ENCODE results near the gene RNASE1.

RNASE1 gene

GRCh38 chr14:20797164-20797563 is 5.5 kb downstream of the RNASE1 start:
- no peak for ATAC-seq
- Mint-ChIP-seq H3K9me3 (no peaks in the 10 kb centered on the region), H3K4me3 (no peak overlapping the region), H3K27ac (peak overlapping the region; percentile 20), H3K4me1 (peaks cover 42% of the 10 kb centered on the region), H3K36me3 (no peaks in the 10 kb centered on the region), H3K27me3 (no peaks in the 10 kb centered on the region)

DNA sequence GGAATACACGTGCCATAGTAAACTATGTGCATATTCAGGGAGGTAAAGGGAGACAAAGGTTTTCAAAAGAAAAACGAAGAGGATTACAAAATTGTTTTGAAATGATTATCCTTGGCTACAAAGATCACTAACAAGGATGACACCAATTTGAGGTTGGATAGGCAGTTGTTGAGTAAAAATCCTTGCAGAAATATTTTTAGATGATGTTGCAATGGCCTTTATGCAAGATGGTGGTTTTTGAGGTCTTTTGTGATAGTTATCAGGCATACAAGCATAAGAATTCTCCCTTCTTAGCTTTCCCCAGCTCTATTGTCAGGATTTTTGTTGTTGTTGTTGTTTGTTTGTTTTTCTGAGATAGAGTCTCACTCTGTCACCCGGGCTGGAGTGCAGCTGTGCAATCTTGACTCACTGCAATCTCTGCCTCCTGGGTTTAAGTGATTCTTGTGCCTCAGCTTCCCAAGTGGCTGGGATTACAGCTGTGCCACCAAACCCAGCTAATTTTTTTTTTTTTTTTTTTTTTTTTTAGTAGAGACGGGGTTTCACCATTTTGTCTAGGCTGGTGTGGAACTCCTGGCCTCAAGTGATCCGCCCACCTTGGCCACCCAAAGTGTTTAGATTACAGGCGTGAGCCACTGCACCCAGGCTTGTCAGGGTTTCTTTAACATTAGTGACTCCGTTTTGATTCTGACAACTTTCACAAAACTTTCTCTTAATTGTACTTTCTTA is 7.8 kb downstream of the RNASE1 start:
- ATAC-seq = no peak
- no peaks in the 10 kb centered on the region for H3K9me3 Mint-ChIP-seq
- no peak overlapping the region for H3K4me3 Mint-ChIP-seq
- H3K27ac Mint-ChIP-seq = no peak overlapping the region
- no peaks in the 10 kb centered on the region for H3K27me3 Mint-ChIP-seq
- peaks cover 30% of the 10 kb centered on the region for H3K4me1 Mint-ChIP-seq
- H3K36me3 Mint-ChIP-seq = no peaks in the 10 kb centered on the region

GRCh38 chr14:20792556-20792955 is 10.1 kb downstream of the RNASE1 start:
- no peak overlapping the region for H3K4me3 Mint-ChIP-seq
- H3K9me3 Mint-ChIP-seq = no peaks in the 10 kb centered on the region
- no peak for ATAC-seq
- peaks cover 12% of the 10 kb centered on the region for H3K4me1 Mint-ChIP-seq
- no peak overlapping the region for H3K27ac Mint-ChIP-seq
- no peaks in the 10 kb centered on the region for H3K27me3 Mint-ChIP-seq
- no peaks in the 10 kb centered on the region for H3K36me3 Mint-ChIP-seq

DNA sequence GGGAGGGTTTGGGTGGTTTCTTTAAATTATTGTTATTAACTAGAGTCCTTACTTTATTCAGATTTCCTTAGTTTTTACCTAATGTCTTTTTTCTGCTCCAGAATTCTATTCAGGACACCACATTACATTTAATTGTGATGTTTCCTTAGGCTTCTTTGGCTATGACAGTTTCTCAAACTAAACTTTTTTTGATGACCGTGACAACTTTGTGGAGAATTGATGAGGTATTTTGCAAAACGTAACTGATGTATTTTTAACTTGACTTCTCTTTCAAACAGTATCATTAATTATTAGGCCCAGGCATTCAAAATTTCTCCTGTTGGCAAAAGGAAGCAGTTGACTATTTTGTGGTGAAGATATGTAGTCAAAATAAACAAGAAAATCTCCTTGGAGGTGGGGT is 11.0 kb downstream of the RNASE1 start:
- H3K27me3 Mint-ChIP-seq = no peaks in the 10 kb centered on the region
- H3K36me3 Mint-ChIP-seq = peaks cover under 1% of the 10 kb centered on the region
- no peaks in the 10 kb centered on the region for H3K9me3 Mint-ChIP-seq
- no peak overlapping the region for H3K27ac Mint-ChIP-seq
- H3K4me3 Mint-ChIP-seq = no peak overlapping the region
- H3K4me1 Mint-ChIP-seq = peaks cover 19% of the 10 kb centered on the region
- ATAC-seq = no peak

DNA sequence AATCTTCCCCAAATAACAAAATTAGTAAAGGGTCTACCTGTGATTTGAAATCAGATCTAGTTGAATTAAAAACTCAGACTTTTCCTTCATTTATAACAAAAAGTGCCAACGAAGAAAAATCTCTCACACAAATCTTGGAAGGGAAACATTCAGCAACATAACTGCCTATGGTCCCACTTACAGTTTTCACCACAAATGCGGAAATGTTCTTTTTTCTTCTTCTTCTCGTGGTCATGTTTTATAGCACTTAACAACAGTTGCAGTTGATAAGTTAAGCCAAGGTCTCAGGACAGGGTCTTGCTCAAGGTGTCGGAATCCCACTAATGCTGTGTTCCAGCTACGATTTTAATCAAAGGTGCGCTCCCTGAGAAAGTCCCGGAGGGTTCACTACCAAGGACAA is 11.5 kb downstream of the RNASE1 start:
- no peak overlapping the region for H3K27ac Mint-ChIP-seq
- H3K4me1 Mint-ChIP-seq = peaks cover 23% of the 10 kb centered on the region

GRCh38 chr14:20790464-20791116 is 12.1 kb downstream of the RNASE1 start:
- no peak for ATAC-seq
- Mint-ChIP-seq H3K27ac (no peak overlapping the region), H3K36me3 (peaks cover 10% of the 10 kb centered on the region), H3K4me1 (peaks cover 27% of the 10 kb centered on the region), H3K27me3 (no peaks in the 10 kb centered on the region), H3K4me3 (no peak overlapping the region), H3K9me3 (no peaks in the 10 kb centered on the region)

More for the DNA sequence above, 11.5 kb downstream of the RNASE1 start:
- ATAC-seq = no peak
- Mint-ChIP-seq H3K4me3 (no peak overlapping the region), H3K9me3 (no peaks in the 10 kb centered on the region), H3K36me3 (peaks cover 5% of the 10 kb centered on the region), H3K27me3 (no peaks in the 10 kb centered on the region)

GRCh38 chr14:20789230-20789813 is 13.3 kb downstream of the RNASE1 start:
- no peaks in the 10 kb centered on the region for H3K27me3 Mint-ChIP-seq

GRCh38 chr14:20787025-20787424 is 15.6 kb downstream of the RNASE1 start:
- H3K9me3 Mint-ChIP-seq = no peaks in the 10 kb centered on the region
- no peaks in the 10 kb centered on the region for H3K27me3 Mint-ChIP-seq
- no peak for ATAC-seq

More at GRCh38 chr14:20789230-20789813, 13.3 kb downstream of the RNASE1 start:
- no peaks in the 10 kb centered on the region for H3K9me3 Mint-ChIP-seq
- H3K4me3 Mint-ChIP-seq = no peak overlapping the region
- no peak for ATAC-seq
- peaks cover 32% of the 10 kb centered on the region for H3K4me1 Mint-ChIP-seq
- H3K27ac Mint-ChIP-seq = no peak overlapping the region
- peaks cover 15% of the 10 kb centered on the region for H3K36me3 Mint-ChIP-seq

GRCh38 chr14:20782280-20782890 is 20.3 kb downstream of the RNASE1 start:
- peak overlapping the region; percentile 70 for H3K4me3 Mint-ChIP-seq

More at GRCh38 chr14:20787025-20787424, 15.6 kb downstream of the RNASE1 start:
- peaks cover 15% of the 10 kb centered on the region for H3K36me3 Mint-ChIP-seq
- peak overlapping the region; percentile 79 for H3K27ac Mint-ChIP-seq
- H3K4me3 Mint-ChIP-seq = no peak overlapping the region
- H3K4me1 Mint-ChIP-seq = peaks cover 55% of the 10 kb centered on the region

GRCh38 chr14:20781803-20782202 is 20.8 kb downstream of the RNASE1 start:
- no peaks in the 10 kb centered on the region for H3K27me3 Mint-ChIP-seq
- peak overlapping the region; percentile 70 for H3K4me3 Mint-ChIP-seq
- no peak for ATAC-seq
- peaks cover 59% of the 10 kb centered on the region for H3K4me1 Mint-ChIP-seq
- H3K27ac Mint-ChIP-seq = peak overlapping the region; percentile 85
- peaks cover 15% of the 10 kb centered on the region for H3K36me3 Mint-ChIP-seq
- no peaks in the 10 kb centered on the region for H3K9me3 Mint-ChIP-seq

More at GRCh38 chr14:20782280-20782890, 20.3 kb downstream of the RNASE1 start:
- no peaks in the 10 kb centered on the region for H3K9me3 Mint-ChIP-seq
- peaks cover 63% of the 10 kb centered on the region for H3K4me1 Mint-ChIP-seq
- H3K27ac Mint-ChIP-seq = peak overlapping the region; percentile 85
- H3K36me3 Mint-ChIP-seq = peaks cover 15% of the 10 kb centered on the region
- peak; percentile 75 for ATAC-seq
- no peaks in the 10 kb centered on the region for H3K27me3 Mint-ChIP-seq

- Mint-ChIP-seq H3K27me3 (no peaks in the 10 kb centered on the region), H3K36me3 (no peaks in the 10 kb centered on the region), H3K4me3 (no peak overlapping the region), H3K9me3 (no peaks in the 10 kb centered on the region), H3K27ac (no peak overlapping the region), H3K4me1 (peaks cover 9% of the 10 kb centered on the region)
- no peak for ATAC-seq
Observed at GRCh38 chr14:20775901-20776300, 26.7 kb downstream of the RNASE1 start.

DNA sequence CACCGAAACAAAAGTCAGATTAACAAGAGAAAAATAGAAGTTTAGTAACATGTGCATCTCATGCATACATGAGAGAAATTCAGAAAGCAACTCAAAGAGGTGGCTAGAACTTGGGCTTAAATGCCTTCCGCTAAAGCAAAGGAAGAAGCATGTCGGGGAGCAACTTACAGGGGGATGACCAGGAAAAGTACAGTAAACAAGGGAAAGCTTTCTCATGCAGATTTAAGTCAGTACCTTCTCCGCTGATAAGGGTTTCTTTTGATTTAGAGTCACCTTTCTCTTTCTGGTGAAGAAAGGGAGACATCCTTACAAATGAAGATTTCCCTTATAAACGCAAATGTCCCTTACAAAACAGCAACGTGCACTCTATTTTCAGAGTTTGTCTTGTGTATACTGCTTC is 27.6 kb downstream of the RNASE1 start:
- Mint-ChIP-seq H3K9me3 (no peaks in the 10 kb centered on the region), H3K36me3 (no peaks in the 10 kb centered on the region), H3K4me1 (peaks cover 1% of the 10 kb centered on the region), H3K4me3 (no peak overlapping the region), H3K27me3 (no peaks in the 10 kb centered on the region), H3K27ac (no peak overlapping the region)
- no peak for ATAC-seq

DNA sequence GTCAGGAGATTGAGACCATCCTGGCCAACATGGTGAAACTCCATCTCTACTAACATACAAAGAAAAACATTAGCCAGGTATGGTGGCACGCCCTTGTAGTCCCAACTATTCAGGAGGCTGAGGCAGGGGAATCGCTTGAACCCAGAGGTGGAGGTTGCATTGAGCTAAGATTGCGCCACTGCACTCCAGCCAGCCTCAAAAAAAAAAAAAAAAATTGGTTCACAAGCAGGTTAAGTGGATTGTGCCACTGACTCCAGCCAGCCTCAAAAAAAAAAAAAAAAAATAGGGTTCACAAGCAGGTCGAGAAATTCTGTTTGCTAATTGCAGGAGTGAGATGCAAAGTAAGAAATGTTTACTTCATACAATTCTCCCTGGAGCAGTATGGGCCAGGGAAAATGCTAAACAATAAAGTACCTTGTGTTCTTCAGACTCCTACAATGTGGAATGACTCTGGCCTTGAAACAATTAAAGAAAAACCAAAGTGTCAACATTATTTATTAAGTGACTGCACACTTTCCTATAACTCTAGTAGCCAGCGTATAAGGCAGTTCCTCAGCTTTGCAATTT is 28.3 kb downstream of the RNASE1 start:
- H3K27me3 Mint-ChIP-seq = no peaks in the 10 kb centered on the region
- H3K4me3 Mint-ChIP-seq = no peak overlapping the region
- ATAC-seq = no peak
- H3K27ac Mint-ChIP-seq = no peak overlapping the region
- H3K9me3 Mint-ChIP-seq = no peaks in the 10 kb centered on the region
- H3K36me3 Mint-ChIP-seq = no peaks in the 10 kb centered on the region
- no peaks in the 10 kb centered on the region for H3K4me1 Mint-ChIP-seq

DNA sequence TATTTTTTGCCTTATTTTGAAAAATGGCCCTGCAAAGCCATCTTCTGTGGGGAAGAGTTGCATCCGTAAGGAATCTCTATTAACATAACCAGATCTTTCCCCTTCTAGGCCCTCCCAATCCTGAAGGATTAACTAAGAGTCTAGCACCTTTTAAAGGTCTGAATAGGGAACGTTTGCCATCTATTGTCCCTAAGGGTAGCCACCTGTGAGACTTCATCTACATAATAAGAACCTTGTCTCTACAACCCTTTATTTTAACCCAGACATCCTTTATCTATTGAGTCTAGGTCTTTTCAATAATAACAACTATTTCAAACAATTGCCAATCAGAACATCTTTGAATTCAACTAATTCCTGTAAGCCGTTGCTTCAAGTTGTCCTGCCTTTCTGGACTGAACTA is 30.0 kb downstream of the RNASE1 start:
- Mint-ChIP-seq H3K36me3 (no peaks in the 10 kb centered on the region), H3K4me1 (peaks cover 9% of the 10 kb centered on the region), H3K27me3 (no peaks in the 10 kb centered on the region), H3K9me3 (no peaks in the 10 kb centered on the region), H3K4me3 (no peak overlapping the region), H3K27ac (no peak overlapping the region)
- no peak for ATAC-seq

DNA sequence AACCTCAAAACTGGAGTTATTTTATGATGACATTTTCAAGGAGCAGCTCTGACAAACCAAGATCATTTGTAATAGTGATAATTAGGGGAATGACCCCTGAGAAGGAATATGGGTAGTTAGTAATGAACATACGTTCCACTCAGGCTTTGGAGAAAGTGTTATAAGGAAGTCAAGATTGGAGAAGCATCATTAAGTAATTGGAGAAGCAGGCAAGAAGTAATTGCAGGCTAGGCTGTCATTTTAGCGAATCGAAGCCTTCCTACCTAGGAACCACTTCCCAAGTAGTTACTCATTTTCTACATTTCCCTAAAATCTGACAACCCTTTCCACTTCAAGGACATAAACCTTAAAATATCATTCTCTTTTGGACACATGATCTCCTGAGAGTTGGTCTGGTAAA is 33.2 kb downstream of the RNASE1 start:
- no peaks in the 10 kb centered on the region for H3K9me3 Mint-ChIP-seq
- H3K36me3 Mint-ChIP-seq = no peaks in the 10 kb centered on the region

More for the DNA sequence above, 33.2 kb downstream of the RNASE1 start:
- H3K4me3 Mint-ChIP-seq = no peak overlapping the region
- H3K4me1 Mint-ChIP-seq = peaks cover 22% of the 10 kb centered on the region
- no peak for ATAC-seq
- H3K27me3 Mint-ChIP-seq = no peaks in the 10 kb centered on the region
- no peak overlapping the region for H3K27ac Mint-ChIP-seq
